ENCODE results near the gene BCL2A1.
A peak's percentile ranks its signal among the peaks of the same experiment; 100 is the strongest.
"Not testable (repeated sequence)": the region's sequence is repeated elsewhere in the genome, so short reads cannot be mapped to it uniquely, and the experiment has no call there.

Gene BCL2A1

GRCh38 chr15:79970624-79971434, at the start of gene BCL2A1:
TSS of gene BCL2A1 (minus strand) at chr15:79971196. CDS start at chr15:79971119, 77 bp downstream.
- peak; percentile 62 for DNase-seq

GRCh38 chr15:80020731-80021130, 49.7 kb upstream of the BCL2A1 start:
- DNase-seq, result no peak

- not testable (repeated sequence) for DNase-seq
These were observed 49.2 kb upstream of the BCL2A1 start for GRCh38 chr15:80020149-80020548.

- DNase-seq, result no peak
These were observed 48.3 kb upstream of the BCL2A1 start for GRCh38 chr15:80019168-80019745.

GRCh38 chr15:80017139-80017538, 46.1 kb upstream of the BCL2A1 start:
- DNase-seq, result not testable (repeated sequence)

GRCh38 chr15:80016506-80016905, 45.5 kb upstream of the BCL2A1 start:
- DNase-seq, result not testable (repeated sequence)

GRCh38 chr15:80015156-80015555, 44.2 kb upstream of the BCL2A1 start:
- no peak for DNase-seq

- DNase-seq, result not testable (repeated sequence)
These were observed 43.2 kb upstream of the BCL2A1 start for GRCh38 chr15:80014186-80014585.

- DNase-seq, result no peak
These were observed 41.2 kb upstream of the BCL2A1 start for GRCh38 chr15:80012060-80012726.

- no peak for DNase-seq
These were observed 40.6 kb upstream of the BCL2A1 start for GRCh38 chr15:80011596-80011995.

- not testable (repeated sequence) for DNase-seq
These were observed 40.1 kb upstream of the BCL2A1 start for GRCh38 chr15:80011041-80011523.

- no peak for DNase-seq
These were observed 39.2 kb upstream of the BCL2A1 start for GRCh38 chr15:80010131-80010673.

GRCh38 chr15:80007532-80007931, 36.5 kb upstream of the BCL2A1 start:
- DNase-seq, result no peak

GRCh38 chr15:80006946-80007345, 36.0 kb upstream of the BCL2A1 start:
- no peak for DNase-seq

- no peak for DNase-seq
These were observed 33.0 kb upstream of the BCL2A1 start for GRCh38 chr15:80003934-80004472.

GRCh38 chr15:80003171-80003570, 32.2 kb upstream of the BCL2A1 start:
- no peak for DNase-seq

GRCh38 chr15:80002267-80002666, 31.3 kb upstream of the BCL2A1 start:
- DNase-seq, result no peak

- no peak for DNase-seq
These were observed 23.6 kb upstream of the BCL2A1 start for GRCh38 chr15:79994615-79995014.

- no peak for DNase-seq
These were observed 20.8 kb upstream of the BCL2A1 start for GRCh38 chr15:79991826-79992225.

GRCh38 chr15:79990997-79991334, 20.0 kb upstream of the BCL2A1 start:
- DNase-seq, result no peak

- DNase-seq, result no peak
These were observed 19.4 kb upstream of the BCL2A1 start for GRCh38 chr15:79990280-79990996.

GRCh38 chr15:79989682-79990081, 18.7 kb upstream of the BCL2A1 start:
- DNase-seq, result no peak

GRCh38 chr15:79989183-79989582, 18.2 kb upstream of the BCL2A1 start:
- no peak for DNase-seq
